ENCODE data around the gene ANAPC4.
"Not testable (repeated sequence)": the region's sequence is repeated elsewhere in the genome, so short reads cannot be mapped to it uniquely, and the experiment has no call there.

ANAPC4 gene

DNA sequence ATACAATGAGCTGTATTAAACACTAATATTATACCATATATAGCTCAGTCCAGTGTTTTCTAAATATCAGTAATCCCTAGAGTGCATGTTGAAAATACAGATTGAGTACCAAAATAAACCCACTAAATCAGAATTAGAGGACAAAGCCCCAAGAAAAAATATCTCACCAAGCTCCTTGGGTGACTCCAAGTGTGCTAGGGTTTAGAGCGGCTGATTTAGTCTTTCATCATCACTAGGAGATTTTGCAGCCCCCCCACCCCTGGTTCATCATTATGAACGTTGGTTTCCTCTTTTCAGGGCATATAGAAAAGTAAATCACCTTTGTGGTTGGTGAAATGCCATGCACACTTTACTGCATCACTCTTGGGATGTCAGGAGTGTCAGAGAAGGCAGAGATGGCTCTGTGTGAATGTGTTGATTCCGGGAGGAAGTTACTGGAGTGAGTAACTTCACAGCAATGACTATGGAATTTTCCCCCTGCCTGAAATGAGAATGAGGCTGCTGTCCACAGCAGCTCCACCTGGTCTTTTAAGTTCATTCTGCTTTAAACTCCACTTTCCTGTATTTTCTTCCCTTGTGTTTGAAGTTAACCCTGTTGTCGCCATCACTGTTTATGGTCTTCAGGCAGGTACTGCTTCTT lies 25.2 kb upstream of the ANAPC4 start:
- H4K20me1 ChIP-seq = no peaks in the 10 kb centered on the region
- H3K4me3 ChIP-seq = no peak overlapping the region
- TF ChIP-seq Cebpa-rat (IDR thresholded peaks at IDR 0.05) = no peak
- peaks cover 12% of the 10 kb centered on the region; the same call in 1 of the 2 replicates for H3K36me3 ChIP-seq
- H3K27ac ChIP-seq = no peak overlapping the region
- H3K9me3 ChIP-seq = no peaks in the 10 kb centered on the region
- H3K4me1 ChIP-seq = peaks cover 1% of the 10 kb centered on the region
- H3K27me3 ChIP-seq = no peaks in the 10 kb centered on the region
- no peak overlapping the region for H3K9ac ChIP-seq
- H3K4me2 ChIP-seq = no peak overlapping the region

DNA sequence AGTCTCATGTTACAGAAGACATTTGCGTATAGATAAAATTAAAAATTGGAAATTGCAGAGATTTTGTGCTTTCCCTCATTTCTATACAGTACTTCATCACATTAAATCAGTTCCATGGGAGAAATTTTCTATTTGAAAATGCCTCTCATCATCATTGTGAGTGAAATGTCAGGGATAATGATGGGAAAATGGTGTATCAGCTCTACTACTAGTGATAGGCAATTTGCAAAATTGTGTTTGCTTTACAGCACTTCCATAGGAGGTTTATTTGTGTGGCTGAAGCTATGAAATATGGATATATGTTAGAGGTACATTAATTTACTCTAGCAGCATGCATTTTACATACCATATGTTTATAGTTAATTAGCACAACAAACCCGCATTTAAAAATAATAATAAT lies 21.0 kb upstream of the ANAPC4 start:
- Histone ChIP-seq H3K27me3 (no peaks in the 10 kb centered on the region), H3K36me3 (peaks cover 40% of the 10 kb centered on the region), H3K4me3 (no peak overlapping the region), H4K20me1 (no peaks in the 10 kb centered on the region), H3K9me3 (peaks cover 30% of the 10 kb centered on the region), H3K27ac (no peak overlapping the region), H3K4me2 (no peak overlapping the region), H3K4me1 (peaks cover 9% of the 10 kb centered on the region), H3K9ac (no peak overlapping the region)
- no peak for TF ChIP-seq Cebpa-rat (IDR thresholded peaks at IDR 0.05)

DNA sequence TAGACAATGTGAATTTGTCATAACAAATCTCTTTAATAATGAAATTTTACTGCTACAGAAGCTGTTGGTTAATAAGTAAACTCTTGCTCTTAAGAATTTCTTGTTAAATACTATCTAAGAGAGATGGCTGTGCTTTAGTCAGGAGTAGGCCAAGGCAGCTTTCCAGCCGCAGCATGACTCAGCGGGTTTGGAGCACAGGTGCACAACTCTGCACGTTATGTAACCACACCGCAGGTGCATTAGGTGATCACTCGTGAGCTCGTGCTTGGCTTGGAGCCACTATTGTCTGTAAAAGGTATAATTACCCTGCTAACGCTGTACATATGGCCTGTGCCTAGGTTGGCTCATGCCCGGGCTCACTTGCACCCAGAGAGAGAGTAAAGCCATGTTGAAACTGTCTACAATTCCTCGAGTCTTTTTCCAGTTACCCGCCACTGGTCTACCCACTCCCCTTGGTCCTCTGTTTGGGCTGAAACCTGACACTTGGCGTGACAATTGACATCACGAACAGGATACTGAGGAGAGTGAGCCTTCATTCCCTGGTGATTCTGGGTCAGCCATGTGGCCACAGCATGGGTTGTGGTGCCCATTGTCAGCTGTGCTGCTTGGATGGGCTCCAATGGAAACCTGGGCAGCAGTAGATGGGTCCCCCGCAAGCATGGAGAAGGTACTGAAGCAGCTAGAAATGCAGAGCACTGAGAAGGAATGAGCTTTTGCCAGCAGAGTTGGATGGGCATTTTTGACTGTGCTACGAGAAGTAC lies 18.4 kb upstream of the ANAPC4 start:
- Histone ChIP-seq H3K9ac (no peak overlapping the region), H4K20me1 (no peaks in the 10 kb centered on the region), H3K27ac (no peak overlapping the region), H3K4me1 (peaks cover 9% of the 10 kb centered on the region), H3K4me2 (no peak overlapping the region), H3K4me3 (no peak overlapping the region), H3K27me3 (no peaks in the 10 kb centered on the region), H3K9me3 (peaks cover 36% of the 10 kb centered on the region), H3K36me3 (peaks cover 39% of the 10 kb centered on the region)
- TF ChIP-seq Cebpa-rat (IDR thresholded peaks at IDR 0.05) = no peak

DNA sequence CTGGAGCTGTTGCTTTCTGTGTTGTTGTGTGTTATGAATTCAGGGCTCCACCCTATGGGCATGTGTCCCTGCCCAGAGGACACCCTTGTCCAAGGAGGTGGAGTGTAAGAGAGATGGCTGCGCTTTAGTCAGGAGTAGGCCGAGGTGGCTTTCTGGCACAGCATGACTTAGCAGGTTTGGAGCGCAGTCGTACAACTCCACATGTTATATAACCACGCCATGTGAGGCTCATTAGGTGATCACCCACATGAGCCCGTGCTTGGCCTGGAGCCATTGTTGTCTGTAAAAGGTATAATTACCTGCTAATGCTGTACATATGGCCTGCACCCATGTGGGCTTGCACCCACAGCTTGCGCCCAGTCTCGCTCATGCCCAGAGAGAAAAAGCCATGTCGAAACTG lies 15.8 kb upstream of the ANAPC4 start:
- Histone ChIP-seq H3K9me3 (peaks cover 36% of the 10 kb centered on the region), H3K4me3 (no peak overlapping the region), H3K4me1 (peaks cover 9% of the 10 kb centered on the region), H3K36me3 (peaks cover 50% of the 10 kb centered on the region), H3K4me2 (no peak overlapping the region), H3K9ac (no peak overlapping the region), H3K27ac (no peak overlapping the region), H4K20me1 (no peaks in the 10 kb centered on the region), H3K27me3 (no peaks in the 10 kb centered on the region)
- no peak for TF ChIP-seq Cebpa-rat (IDR thresholded peaks at IDR 0.05)

DNA sequence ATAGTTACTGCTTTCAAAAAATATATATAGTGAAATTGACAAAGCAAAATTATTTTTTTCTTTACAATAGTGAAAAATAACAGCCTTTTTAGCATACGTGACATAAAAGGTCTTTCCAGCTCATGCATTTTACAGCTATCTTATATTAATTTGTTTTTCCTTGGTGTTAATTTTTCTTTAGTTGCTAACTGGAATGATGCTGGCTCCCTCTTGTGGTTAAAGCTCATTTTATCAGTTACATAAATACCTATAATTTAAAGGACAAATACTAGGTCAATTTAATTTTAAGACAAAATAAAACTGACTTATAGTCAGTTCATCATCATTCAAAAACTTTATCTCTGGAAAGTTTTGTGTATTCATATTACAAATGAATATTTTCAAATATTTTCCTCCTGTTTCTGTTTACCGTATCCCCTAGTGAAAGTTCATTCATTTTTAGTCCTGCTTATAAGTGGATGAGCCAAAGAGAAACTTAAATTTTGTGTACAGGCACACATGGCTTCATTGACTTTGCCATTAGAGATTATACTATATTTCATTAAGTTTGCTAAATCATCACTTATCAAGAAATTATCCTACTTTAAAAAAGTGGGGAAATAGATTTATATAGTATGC lies 9.9 kb upstream of the ANAPC4 start:
- H3K4me2 ChIP-seq = no peak overlapping the region
- no peak overlapping the region for H3K27ac ChIP-seq
- no peaks in the 10 kb centered on the region for H3K4me1 ChIP-seq
- peaks cover 18% of the 10 kb centered on the region for H3K36me3 ChIP-seq
- no peaks in the 10 kb centered on the region for H4K20me1 ChIP-seq
- no peak overlapping the region for H3K9ac ChIP-seq
- no peaks in the 10 kb centered on the region for H3K27me3 ChIP-seq
- TF ChIP-seq Cebpa-rat (IDR thresholded peaks at IDR 0.05) = no peak
- H3K9me3 ChIP-seq = no peaks in the 10 kb centered on the region
- no peak overlapping the region for H3K4me3 ChIP-seq

DNA sequence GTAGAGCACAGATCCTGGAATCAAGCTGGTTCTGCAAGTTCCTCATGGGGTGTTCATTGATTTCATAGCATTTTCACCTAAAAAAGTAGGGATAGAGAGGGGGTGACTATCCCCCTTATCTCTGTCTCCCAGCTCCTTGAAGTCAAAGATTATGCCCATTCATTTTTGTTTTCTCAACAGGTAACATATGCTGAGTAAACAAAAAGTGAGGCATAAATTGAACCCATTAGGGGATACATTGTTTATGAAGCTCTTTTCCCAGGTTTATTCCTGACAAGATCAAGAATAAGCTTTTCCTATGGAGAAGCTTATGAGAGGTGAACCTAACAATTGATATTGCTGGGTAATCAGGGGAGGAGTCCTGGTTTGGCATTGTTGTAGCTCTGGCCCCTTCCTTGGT lies 9.2 kb upstream of the ANAPC4 start:
- Histone ChIP-seq H3K27ac (no peak overlapping the region), H3K4me3 (no peak overlapping the region), H3K4me1 (no peaks in the 10 kb centered on the region), H3K9me3 (no peaks in the 10 kb centered on the region), H3K9ac (no peak overlapping the region), H3K27me3 (no peaks in the 10 kb centered on the region), H3K4me2 (no peak overlapping the region), H3K36me3 (peaks cover 21% of the 10 kb centered on the region), H4K20me1 (no peaks in the 10 kb centered on the region)
- TF ChIP-seq Cebpa-rat (IDR thresholded peaks at IDR 0.05) = no peak

DNA sequence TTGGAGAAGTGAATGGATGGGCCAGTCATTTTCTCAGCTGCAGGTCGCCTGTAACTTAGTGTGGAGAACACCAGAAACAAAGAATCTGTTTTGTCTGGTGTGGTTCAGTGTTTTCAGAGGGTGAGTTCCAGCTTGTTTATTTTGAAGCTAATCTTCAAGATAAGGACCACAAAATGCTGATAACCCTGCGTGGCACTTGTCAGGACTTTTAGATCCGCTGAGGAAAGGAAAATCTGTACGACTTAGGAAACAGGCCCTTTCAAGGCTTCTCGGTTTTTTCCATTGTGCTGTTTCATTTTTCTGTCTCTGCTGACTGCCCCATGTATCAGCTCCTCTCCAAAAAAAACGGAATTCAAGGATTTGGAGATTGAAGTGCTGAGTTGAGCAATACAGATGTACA lies 8.7 kb upstream of the ANAPC4 start:
- H4K20me1 ChIP-seq = no peaks in the 10 kb centered on the region
- peaks cover 25% of the 10 kb centered on the region for H3K36me3 ChIP-seq
- H3K4me2 ChIP-seq = no peak overlapping the region
- TF ChIP-seq Cebpa-rat (IDR thresholded peaks at IDR 0.05) = no peak
- H3K9ac ChIP-seq = no peak overlapping the region
- no peak overlapping the region for H3K4me3 ChIP-seq
- no peaks in the 10 kb centered on the region for H3K4me1 ChIP-seq
- H3K27me3 ChIP-seq = no peaks in the 10 kb centered on the region
- no peaks in the 10 kb centered on the region for H3K9me3 ChIP-seq
- no peak overlapping the region for H3K27ac ChIP-seq

DNA sequence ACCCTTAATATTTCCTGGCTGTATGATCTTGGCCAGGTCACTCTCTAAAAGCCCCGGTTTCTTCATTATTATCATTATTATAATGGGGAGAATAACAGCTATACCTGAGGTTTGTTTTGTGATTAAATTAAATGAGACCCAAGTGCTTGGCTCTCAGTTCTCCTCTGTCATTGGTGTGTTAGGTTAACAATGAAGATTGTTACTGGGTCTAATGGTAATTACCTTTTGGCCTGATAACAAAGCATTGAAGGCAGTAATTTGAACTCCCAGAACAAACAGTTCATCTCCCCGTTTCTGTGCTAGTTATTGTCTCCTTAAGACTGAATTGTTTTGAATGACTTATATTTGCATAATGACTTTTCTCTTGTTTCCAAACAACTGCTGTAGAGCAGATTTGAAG lies 6.8 kb upstream of the ANAPC4 start:
- no peaks in the 10 kb centered on the region for H3K4me1 ChIP-seq

DNA sequence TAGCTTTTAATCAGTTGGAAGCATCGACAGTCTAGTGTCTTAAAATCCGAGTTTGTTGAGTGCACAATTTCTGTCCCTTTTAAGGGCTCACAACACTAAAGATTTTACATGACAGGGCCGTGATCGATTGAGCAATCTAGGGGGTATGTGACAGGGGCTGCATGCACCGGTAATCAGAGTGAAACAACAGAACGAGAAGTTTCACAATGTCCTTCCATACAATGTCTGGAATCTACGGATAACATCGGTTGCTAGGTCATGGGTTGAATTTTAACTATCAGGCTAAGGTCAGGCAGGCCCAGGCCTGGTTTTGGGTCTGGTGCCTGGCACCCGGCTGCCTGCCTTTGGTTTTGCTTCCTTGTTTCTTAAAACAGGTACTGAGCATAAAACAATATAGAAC lies 4.5 kb upstream of the ANAPC4 start:
- H3K27me3 ChIP-seq, H3K4me2 ChIP-seq, H4K20me1 ChIP-seq, H3K4me1 ChIP-seq, H3K9me3 ChIP-seq, H3K27ac ChIP-seq, H3K9ac ChIP-seq, H3K4me3 ChIP-seq: not testable (repeated sequence)
- peaks cover 15% of the 10 kb centered on the region for H3K36me3 ChIP-seq

More for the DNA sequence above, 6.8 kb upstream of the ANAPC4 start:
- TF ChIP-seq Cebpa-rat (IDR thresholded peaks at IDR 0.05) = no peak
- H3K9ac ChIP-seq = no peak overlapping the region
- peaks cover 17% of the 10 kb centered on the region for H3K36me3 ChIP-seq
- H3K27ac ChIP-seq = no peak overlapping the region
- no peaks in the 10 kb centered on the region for H4K20me1 ChIP-seq
- H3K27me3 ChIP-seq = no peaks in the 10 kb centered on the region
- no peak overlapping the region for H3K4me2 ChIP-seq
- no peak overlapping the region for H3K4me3 ChIP-seq
- no peaks in the 10 kb centered on the region for H3K9me3 ChIP-seq

Measured in BLaER1 (cell line).